Measurements from ENCODE around the gene CCDC148. TPM values are rescaled to one million over a fixed set of nuclear protein-coding genes. Genes with fewer than 3 reads are reported as not detected.
"Not testable (repeated sequence)": the region's sequence is repeated elsewhere in the genome, so short reads cannot be mapped to it uniquely, and the experiment has no call there.

CCDC148 gene
- total and polyA plus RNA-seq, 2 experiments from 2014 or later = 1.2 to 1.8 TPM

DNA sequence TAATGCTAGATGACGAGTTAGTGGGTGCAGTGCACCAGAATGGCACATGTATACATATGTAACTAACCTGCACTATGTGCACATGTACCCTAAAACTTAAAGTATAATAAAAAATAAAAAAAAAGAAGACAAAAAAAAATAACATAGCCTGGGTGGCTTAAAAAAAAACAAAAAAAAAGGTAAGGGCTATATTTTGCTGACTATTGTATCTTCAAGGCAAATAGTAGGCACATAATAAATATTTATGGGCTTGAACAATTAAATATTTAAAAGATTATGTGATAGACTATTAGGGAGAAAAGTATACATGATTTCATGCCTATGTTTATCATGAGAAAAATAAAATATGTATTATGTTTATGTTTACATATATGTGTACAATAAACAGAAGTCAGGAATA lies 99.4 kb downstream of the CCDC148 start:
- no peaks in the 10 kb centered on the region for H4K20me1 ChIP-seq (replicated peaks; ENCODE audit: insufficient read depth)
- no peaks in the 10 kb centered on the region for H3K27me3 ChIP-seq (ENCODE audit: insufficient read depth)
- no peak overlapping the region for H3K4me2 ChIP-seq
- H3F3A ChIP-seq (replicated peaks; ENCODE audit: low read depth) = no peaks in the 10 kb centered on the region
- no peaks in the 10 kb centered on the region for H3K9me2 ChIP-seq (ENCODE audit: insufficient read depth)
- H3K27ac Mint-ChIP-seq = no peak overlapping the region
- H3K4me1 Mint-ChIP-seq = peaks cover 3% of the 10 kb centered on the region
- H3K9me3 Mint-ChIP-seq = peaks cover 30% of the 10 kb centered on the region
- no peak overlapping the region for H3K4me3 ChIP-seq
- H2AFZ ChIP-seq = no peak overlapping the region
- no peaks in the 10 kb centered on the region for H3K36me3 ChIP-seq (ENCODE audit: insufficient read depth)
- no peak overlapping the region for H3K27ac ChIP-seq (ENCODE audit: low read depth)
- H3K36me3 Mint-ChIP-seq (ENCODE audit: low read depth) = peaks cover 14% of the 10 kb centered on the region; the same call in 2 of the 3 replicates
- no peak overlapping the region for H3K4me3 Mint-ChIP-seq
- no peaks in the 10 kb centered on the region for H3K79me2 ChIP-seq (replicated peaks; ENCODE audit: insufficient read depth)
- no peak for TF ChIP-seq CREB1 (CRISPR knock-in tag; IDR thresholded peaks at IDR 0.05; ENCODE audit: low read depth)
- ATAC-seq = no peak
- peaks cover 7% of the 10 kb centered on the region; the same call in 1 of the 2 replicates for H3K4me1 ChIP-seq (ENCODE audit: insufficient read depth)
- DNase-seq (ENCODE audit: low spot score) = no peak
- H3K27me3 Mint-ChIP-seq (ENCODE audit: insufficient read depth, low read depth, poor library complexity) = peaks cover 3% of the 10 kb centered on the region

GRCh38 chr2:158351466-158351816 lies 105.1 kb downstream of the CCDC148 start:
- H3K4me1 ChIP-seq (ENCODE audit: insufficient read depth); H3K4me2 ChIP-seq; H3K9me2 ChIP-seq (ENCODE audit: insufficient read depth); H3K36me3 ChIP-seq (ENCODE audit: insufficient read depth); H3K27ac ChIP-seq (ENCODE audit: low read depth); H3K27me3 Mint-ChIP-seq (ENCODE audit: insufficient read depth, low read depth, poor library complexity); H3K79me2 ChIP-seq (replicated peaks; ENCODE audit: insufficient read depth); H2AFZ ChIP-seq; H4K20me1 ChIP-seq (replicated peaks; ENCODE audit: insufficient read depth); DNase-seq (ENCODE audit: low spot score); H3F3A ChIP-seq (replicated peaks; ENCODE audit: low read depth); H3K4me1 Mint-ChIP-seq; ATAC-seq; H3K4me3 ChIP-seq; H3K4me3 Mint-ChIP-seq; H3K27me3 ChIP-seq (ENCODE audit: insufficient read depth): not testable (repeated sequence)
- H3K27ac Mint-ChIP-seq = peak overlapping the region; percentile 72
- H3K9me3 Mint-ChIP-seq = peaks cover 22% of the 10 kb centered on the region; the same call in 2 of the 3 replicates
- H3K36me3 Mint-ChIP-seq (ENCODE audit: low read depth) = peaks cover 13% of the 10 kb centered on the region

- not testable (repeated sequence) for ATAC-seq; H3K27me3 Mint-ChIP-seq (ENCODE audit: insufficient read depth, low read depth, poor library complexity); H3K4me1 Mint-ChIP-seq; H3K9me2 ChIP-seq (ENCODE audit: insufficient read depth); H3K4me3 ChIP-seq; DNase-seq (ENCODE audit: low spot score); H3K27ac ChIP-seq (ENCODE audit: low read depth); H3K27me3 ChIP-seq (ENCODE audit: insufficient read depth); H3K79me2 ChIP-seq (replicated peaks; ENCODE audit: insufficient read depth); H3K4me2 ChIP-seq; H3K36me3 ChIP-seq (ENCODE audit: insufficient read depth); H3K4me3 Mint-ChIP-seq; H3F3A ChIP-seq (replicated peaks; ENCODE audit: low read depth); H4K20me1 ChIP-seq (replicated peaks; ENCODE audit: insufficient read depth); H3K4me1 ChIP-seq (ENCODE audit: insufficient read depth)
- peak overlapping the region; percentile 53; the same call in 1 of the 2 replicates for H2AFZ ChIP-seq
- Mint-ChIP-seq H3K36me3 (ENCODE audit: low read depth) (peaks cover 13% of the 10 kb centered on the region), H3K9me3 (peaks cover 22% of the 10 kb centered on the region; the same call in 2 of the 3 replicates), H3K27ac (peak overlapping the region; percentile 72)
These were observed 105.6 kb downstream of the CCDC148 start for GRCh38 chr2:158350751-158351465.

- peaks cover 19% of the 10 kb centered on the region for H3K4me1 ChIP-seq (ENCODE audit: insufficient read depth)
- ATAC-seq (peak; percentile 71), DNase-seq (ENCODE audit: low spot score) (peak; percentile 16)
- no peak overlapping the region for H3K4me3 Mint-ChIP-seq
- no peaks in the 10 kb centered on the region for H3K27me3 Mint-ChIP-seq (ENCODE audit: insufficient read depth, low read depth, poor library complexity)
- no peaks in the 10 kb centered on the region for H3K27me3 ChIP-seq (ENCODE audit: insufficient read depth)
- no peak overlapping the region for H3K4me2 ChIP-seq
- no peak overlapping the region for H3K4me3 ChIP-seq
- peaks cover 4% of the 10 kb centered on the region for H3K36me3 Mint-ChIP-seq (ENCODE audit: low read depth)
- no peaks in the 10 kb centered on the region for H3F3A ChIP-seq (replicated peaks; ENCODE audit: low read depth)
- H3K9me2 ChIP-seq (ENCODE audit: insufficient read depth) = no peaks in the 10 kb centered on the region
- H3K4me1 Mint-ChIP-seq = peaks cover 22% of the 10 kb centered on the region
- H3K9me3 Mint-ChIP-seq = peaks cover 4% of the 10 kb centered on the region; the same call in 2 of the 3 replicates
- no peak overlapping the region for H2AFZ ChIP-seq
- H3K36me3 ChIP-seq (ENCODE audit: insufficient read depth) = no peaks in the 10 kb centered on the region
- no peak overlapping the region for H3K27ac ChIP-seq (ENCODE audit: low read depth)
- H3K27ac Mint-ChIP-seq = no peak overlapping the region
- H3K79me2 ChIP-seq (replicated peaks; ENCODE audit: insufficient read depth) = no peaks in the 10 kb centered on the region
- no peaks in the 10 kb centered on the region for H4K20me1 ChIP-seq (replicated peaks; ENCODE audit: insufficient read depth)
- no peak for TF ChIP-seq EZH2phosphoT487 (IDR thresholded peaks at IDR 0.05; ENCODE audit: unreplicated experiment)
- TF ChIP-seq NANOG (IDR thresholded peaks at IDR 0.05; ENCODE audit: borderline replicate concordance) = no peak
- TF ChIP-seq, protein P1, sequence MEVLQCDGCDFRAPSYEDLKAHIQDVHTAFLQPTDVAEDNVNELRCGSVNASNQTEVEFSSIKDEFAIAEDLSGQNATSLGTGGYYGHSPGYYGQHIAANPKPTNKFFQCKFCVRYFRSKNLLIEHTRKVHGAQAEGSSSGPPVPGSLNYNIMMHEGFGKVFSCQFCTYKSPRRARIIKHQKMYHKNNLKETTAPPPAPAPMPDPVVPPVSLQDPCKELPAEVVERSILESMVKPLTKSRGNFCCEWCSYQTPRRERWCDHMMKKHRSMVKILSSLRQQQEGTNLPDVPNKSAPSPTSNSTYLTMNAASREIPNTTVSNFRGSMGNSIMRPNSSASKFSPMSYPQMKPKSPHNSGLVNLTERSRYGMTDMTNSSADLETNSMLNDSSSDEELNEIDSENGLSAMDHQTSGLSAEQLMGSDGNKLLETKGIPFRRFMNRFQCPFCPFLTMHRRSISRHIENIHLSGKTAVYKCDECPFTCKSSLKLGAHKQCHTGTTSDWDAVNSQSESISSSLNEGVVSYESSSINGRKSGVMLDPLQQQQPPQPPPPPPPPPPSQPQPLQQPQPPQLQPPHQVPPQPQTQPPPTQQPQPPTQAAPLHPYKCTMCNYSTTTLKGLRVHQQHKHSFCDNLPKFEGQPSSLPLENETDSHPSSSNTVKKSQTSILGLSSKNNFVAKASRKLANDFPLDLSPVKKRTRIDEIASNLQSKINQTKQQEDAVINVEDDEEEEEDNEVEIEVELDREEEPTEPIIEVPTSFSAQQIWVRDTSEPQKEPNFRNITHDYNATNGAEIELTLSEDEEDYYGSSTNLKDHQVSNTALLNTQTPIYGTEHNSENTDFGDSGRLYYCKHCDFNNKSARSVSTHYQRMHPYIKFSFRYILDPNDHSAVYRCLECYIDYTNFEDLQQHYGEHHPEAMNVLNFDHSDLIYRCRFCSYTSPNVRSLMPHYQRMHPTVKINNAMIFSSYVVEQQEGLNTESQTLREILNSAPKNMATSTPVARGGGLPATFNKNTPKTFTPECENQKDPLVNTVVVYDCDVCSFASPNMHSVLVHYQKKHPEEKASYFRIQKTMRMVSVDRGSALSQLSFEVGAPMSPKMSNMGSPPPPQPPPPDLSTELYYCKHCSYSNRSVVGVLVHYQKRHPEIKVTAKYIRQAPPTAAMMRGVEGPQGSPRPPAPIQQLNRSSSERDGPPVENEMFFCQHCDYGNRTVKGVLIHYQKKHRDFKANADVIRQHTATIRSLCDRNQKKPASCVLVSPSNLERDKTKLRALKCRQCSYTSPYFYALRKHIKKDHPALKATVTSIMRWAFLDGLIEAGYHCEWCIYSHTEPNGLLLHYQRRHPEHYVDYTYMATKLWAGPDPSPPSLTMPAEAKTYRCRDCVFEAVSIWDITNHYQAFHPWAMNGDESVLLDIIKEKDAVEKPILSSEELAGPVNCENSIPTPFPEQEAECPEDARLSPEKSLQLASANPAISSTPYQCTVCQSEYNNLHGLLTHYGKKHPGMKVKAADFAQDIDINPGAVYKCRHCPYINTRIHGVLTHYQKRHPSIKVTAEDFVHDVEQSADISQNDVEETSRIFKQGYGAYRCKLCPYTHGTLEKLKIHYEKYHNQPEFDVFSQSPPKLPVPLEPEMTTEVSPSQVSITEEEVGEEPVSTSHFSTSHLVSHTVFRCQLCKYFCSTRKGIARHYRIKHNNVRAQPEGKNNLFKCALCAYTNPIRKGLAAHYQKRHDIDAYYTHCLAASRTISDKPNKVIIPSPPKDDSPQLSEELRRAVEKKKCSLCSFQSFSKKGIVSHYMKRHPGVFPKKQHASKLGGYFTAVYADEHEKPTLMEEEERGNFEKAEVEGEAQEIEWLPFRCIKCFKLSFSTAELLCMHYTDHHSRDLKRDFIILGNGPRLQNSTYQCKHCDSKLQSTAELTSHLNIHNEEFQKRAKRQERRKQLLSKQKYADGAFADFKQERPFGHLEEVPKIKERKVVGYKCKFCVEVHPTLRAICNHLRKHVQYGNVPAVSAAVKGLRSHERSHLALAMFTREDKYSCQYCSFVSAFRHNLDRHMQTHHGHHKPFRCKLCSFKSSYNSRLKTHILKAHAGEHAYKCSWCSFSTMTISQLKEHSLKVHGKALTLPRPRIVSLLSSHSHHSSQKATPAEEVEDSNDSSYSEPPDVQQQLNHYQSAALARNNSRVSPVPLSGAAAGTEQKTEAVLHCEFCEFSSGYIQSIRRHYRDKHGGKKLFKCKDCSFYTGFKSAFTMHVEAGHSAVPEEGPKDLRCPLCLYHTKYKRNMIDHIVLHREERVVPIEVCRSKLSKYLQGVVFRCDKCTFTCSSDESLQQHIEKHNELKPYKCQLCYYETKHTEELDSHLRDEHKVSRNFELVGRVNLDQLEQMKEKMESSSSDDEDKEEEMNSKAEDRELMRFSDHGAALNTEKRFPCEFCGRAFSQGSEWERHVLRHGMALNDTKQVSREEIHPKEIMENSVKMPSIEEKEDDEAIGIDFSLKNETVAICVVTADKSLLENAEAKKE (CRISPR knock-in tag; IDR thresholded peaks at IDR 0.05) = no peak
- TF ChIP-seq CREB1 (CRISPR knock-in tag; IDR thresholded peaks at IDR 0.05; ENCODE audit: low read depth) = no peak
- no peak for TF ChIP-seq STAT1 (IDR thresholded peaks at IDR 0.05; ENCODE audit: unreplicated experiment)
These were observed 110.5 kb downstream of the CCDC148 start for GRCh38 chr2:158346032-158346431.

Data from GM23338 (cell line).